HL-60 (cell line): Measurements from ENCODE around the gene MAFG.

ENCODE experiments used
- CTCF ChIP-seq: IDR thresholded peaks from one replicate; pipeline ENCODE4 v1.5.1; 2011; ENCODE audit warnings: low read length, control low read depth, inconsistent platforms; ENCODE audit not compliant: insufficient read depth
- POLR2AphosphoS5 ChIP-seq: IDR thresholded peaks from 2 replicates; pipeline ENCODE4 v1.6.1; 2012; ENCODE audit warnings: low read depth
- REST ChIP-seq: IDR thresholded peaks from 2 replicates; pipeline ENCODE4 v1.6.1; 2012; ENCODE audit warnings: low read depth; ENCODE audit not compliant: insufficient replicate concordance

- TF ChIP-seq CTCF: no peak
- no peak for TF ChIP-seq REST
- TF ChIP-seq POLR2AphosphoS5: no peak
These were observed 39.7 kb upstream of the MAFG start for GRCh38 chr17:81967244-81967532.
